GM11168 (cell line): ENCODE results near the gene MESD.

Experiments used
- in situ Hi-C: fragments of 300-500 bp; cut with MboI; formaldehyde crosslinking; loops from one replicate; pipeline ENCODE4 v1.12.0; 2022; ENCODE audit warnings: low sequenced_read_pairs; ENCODE audit not compliant: unreplicated experiment

The MESD gene

GRCh38 chr15:80989518-80990478 is at the start of gene MESD:
TSS of gene MESD (minus strand) at chr15:80989819. CDS start at chr15:80989791, 28 bp downstream.
- in situ Hi-C loops: no loop called here

DNA sequence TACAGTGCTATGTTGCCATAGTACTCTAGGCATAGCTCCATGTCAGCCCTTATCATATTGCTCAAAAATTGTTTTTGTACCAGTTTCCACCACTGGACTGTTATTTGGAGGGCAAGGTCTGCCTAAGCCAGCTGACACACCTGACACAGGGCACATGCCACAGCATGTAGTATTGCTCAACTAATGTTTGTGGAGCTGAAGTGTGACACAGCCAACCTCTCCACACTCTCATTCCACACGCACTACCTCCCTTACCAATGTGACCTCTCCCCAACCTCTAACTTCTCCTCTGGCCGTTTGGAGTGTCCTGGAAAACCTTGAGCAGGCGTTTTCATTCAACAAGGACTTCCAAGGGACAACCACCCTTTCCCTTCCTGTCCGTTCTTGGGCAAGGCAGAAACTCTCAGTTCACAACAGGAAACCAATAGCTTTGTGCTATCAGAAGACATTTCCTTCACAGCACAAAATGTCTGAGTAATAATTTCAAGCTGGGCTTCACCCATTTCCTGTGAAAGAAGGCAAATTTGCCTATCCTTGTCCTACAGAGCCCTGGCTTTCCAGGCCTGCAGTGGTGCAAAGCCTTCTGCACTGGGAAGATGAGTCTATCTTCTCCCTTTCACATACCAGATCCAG is 49.5 kb upstream of the MESD start:
- in situ Hi-C loops: no loop called here

GRCh38 chr15:81037952-81038743 is 48.5 kb upstream of the MESD start:
- in situ Hi-C loops: no loop called here

- in situ Hi-C loops: no loop called here
These were observed 43.9 kb upstream of the MESD start for GRCh38 chr15:81033508-81033907.

DNA sequence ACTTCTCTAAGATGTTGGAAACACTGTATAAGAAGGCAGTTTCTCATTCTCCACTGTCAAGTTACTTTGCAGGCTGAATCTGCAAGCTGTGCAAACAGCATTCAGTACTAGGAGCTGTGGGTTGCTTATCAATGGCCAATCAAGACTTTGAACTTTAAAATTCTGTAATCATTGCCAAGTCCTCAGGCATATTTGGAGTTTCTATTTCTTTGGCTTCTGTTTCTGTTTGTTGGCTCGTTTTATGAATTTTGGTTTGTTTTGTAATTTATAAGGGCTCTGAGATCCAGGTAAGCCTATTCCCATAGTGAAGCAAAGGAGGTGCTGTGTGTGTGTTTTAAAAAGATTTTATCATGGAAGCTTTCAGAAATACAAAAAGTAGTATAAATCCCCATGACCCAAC is 43.2 kb upstream of the MESD start:
- in situ Hi-C loops: no loop called here

DNA sequence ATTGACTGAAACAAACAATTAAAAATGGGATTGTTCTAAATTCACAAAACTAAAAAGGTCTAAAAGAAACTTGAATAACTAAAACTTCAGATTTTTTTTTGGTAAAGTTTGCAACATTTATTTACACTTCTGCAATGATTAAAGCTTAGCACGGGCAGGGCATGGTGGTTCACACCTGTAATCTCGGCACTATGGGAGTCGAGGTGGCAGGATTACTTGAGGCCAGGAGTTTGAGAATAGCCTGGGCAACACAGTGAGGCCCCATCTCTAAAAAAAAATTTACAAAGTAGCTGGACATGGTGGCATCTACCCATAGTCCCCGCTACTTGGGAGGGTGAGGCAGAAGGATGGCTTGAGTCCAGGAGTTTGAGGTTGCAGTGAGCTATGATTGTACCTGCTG is 42.7 kb upstream of the MESD start:
- in situ Hi-C loops: no loop called here

- in situ Hi-C loops: no loop called here
These were observed 41.6 kb upstream of the MESD start for GRCh38 chr15:81031203-81031602.

- in situ Hi-C loops: no loop called here
These were observed 40.7 kb upstream of the MESD start for GRCh38 chr15:81030301-81030750.

GRCh38 chr15:81029414-81030300 is 40.0 kb upstream of the MESD start:
- in situ Hi-C loops: no loop called here

DNA sequence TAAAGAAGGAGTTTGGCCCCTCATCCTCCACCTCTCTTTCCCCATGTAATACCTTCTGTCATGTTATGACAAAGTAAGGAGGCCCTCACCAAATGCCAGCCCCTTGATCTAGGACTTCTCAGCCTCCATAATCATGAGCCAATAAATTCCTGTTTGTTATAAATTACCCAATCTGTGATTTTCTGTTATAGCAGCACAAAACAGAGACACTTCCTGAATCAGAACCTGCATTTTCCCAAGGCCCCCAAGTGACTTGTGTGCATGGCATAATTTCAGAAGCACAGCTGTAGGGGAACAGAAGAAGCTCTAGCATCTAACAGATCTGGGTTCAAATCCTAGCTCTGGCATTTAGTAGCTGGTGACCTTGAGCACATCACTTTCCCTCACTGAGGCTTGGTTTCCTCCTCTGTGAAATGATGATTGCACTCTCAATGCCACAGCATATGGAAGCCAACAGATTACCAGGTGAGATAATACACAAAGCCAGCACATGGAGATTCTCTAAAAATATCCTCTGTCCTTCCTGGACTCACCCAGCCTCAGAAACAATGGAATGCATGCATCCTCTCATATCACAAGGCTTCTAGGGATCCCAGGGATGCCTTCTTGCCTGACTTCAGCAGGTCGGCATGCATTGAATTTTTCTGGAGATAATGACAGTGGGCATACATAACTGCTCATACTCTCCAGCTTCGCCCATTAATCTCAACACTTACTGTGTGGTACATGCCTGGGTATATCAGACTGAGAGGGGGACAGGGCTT is 37.4 kb upstream of the MESD start:
- in situ Hi-C loops: no loop called here

DNA sequence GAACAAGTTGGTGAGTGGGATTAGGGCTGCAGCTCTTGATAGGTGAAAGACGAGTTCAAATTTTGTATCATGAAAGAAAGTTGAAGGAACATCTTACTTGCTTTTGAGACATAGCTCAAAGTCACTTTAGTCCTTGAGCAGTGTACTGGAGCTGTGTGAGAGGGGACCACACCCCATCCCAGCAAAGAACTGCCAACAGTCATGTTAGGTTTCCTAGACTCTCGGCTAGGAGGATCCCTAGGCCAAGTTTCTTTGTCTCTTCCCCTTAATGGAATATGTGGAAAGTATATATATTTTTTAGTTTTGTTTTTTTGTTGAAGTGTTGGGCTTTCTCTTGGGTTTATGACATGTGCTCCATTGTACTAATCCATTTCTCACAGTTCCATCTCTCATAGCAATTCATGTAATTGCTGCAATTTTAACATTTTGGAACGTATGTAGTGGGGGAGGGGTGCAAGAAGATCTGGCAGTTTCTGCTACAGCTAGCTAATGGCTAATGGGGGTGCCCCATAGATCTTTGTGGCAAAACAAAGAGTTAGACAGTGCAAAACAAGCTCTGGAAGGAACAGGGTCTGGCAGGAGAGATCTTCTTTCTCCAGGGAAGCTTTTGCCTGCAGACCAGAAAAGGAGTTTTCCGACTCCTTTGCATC is 36.2 kb upstream of the MESD start:
- in situ Hi-C loops: no loop called here

DNA sequence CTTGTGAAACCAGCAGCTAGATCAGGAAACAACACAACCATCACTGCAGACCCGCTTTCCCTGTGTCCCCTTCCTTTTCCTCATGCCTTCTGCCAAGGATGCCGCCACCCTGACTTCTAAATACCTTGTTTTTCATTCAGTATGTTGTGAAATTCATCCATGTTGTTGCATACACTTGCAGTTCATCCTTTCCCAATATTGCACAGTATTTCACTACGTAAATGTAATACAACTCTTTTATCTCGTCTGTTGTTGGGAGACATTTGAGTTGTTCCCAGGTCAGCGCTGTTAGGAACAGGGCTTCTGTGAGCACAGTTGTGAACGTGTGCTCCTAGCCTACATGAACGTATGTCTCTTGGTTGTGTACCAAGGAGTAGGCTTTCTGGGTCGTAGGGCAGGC is 35.3 kb upstream of the MESD start:
- in situ Hi-C loops: no loop called here

DNA sequence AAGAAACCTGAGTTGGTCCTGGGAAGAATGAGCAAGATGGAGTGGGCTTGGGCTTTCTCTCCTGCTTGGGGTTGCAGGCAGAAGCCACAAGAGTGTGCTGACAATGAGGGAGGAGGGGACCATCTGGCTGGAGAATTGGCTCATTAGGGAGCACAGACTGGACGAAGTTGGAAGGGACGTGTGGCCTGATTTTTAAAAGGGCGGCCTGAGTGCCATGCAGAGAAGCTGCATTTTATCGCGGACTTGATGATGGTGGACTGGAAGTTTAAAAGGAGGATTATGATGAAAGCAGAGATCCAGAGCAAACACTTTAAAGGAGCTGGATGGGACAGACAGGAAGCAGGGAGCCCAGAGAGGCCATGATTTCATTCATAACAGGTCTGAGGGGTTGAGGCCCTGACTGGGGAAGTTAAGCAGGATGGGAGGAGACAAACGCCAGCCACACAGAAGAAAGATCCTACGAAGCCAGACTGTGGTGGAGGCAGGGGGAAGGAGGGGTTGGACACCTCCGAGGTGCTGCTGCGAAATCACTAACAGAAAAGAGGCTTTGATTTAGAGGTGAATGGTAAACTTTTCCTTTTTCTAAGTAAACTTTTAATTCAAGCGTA is 34.8 kb upstream of the MESD start:
- in situ Hi-C loops: no loop called here

- in situ Hi-C loops: no loop called here
These were observed 34.1 kb upstream of the MESD start for GRCh38 chr15:81023483-81024264.

DNA sequence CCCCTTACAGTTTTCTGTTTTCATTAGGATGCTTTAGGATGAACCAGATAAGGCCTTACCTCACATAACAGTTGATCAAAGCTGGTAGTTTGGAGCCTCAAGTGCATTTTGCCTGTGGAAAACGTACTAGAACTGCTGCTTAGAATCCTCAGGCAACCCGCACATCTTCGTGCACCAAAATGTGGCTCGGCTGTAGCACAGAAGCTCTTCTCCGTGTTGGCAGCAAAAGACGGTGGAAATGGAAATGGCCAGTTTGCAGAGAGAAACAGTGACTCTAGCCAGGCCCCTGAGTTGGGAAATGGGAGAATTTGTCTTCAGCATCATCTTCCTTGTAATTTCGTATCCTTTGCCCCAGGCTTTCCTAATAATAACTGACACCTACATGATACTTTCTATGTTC is 31.7 kb upstream of the MESD start:
- in situ Hi-C loops: no loop called here

GRCh38 chr15:81018197-81018596 is 28.6 kb upstream of the MESD start:
- in situ Hi-C loops: no loop called here

- in situ Hi-C loops: no loop called here
These were observed 27.0 kb upstream of the MESD start for GRCh38 chr15:81016489-81017068.
